CD14-positive monocyte (primary cell): ENCODE results near the gene BUB3. TPM values are rescaled to one million over a fixed set of nuclear protein-coding genes. Genes with fewer than 3 reads are reported as not detected.

Experiments used
- DNase-seq, 3 donors: peaks; one replicate each; pipeline ENCODE4 v3.0.0-alpha.2; 2011 to 2022
- H2AFZ ChIP-seq: 2 replicates; pipeline ENCODE4 v1.6.0; 2012; ENCODE audit warnings: mild to moderate bottlenecking, low read depth, low read length, inconsistent platforms; ENCODE audit not compliant: insufficient read depth, poor library complexity, severe bottlenecking
- H3K27ac ChIP-seq, 2 donors: 1 replicate in 1 of 2; 2 replicates in 1 of 2; pipeline ENCODE4 v1.5.1; 2012 to 2013; ENCODE audit warnings: low read length in 2 of 2, control low read depth in 1 of 2, inconsistent platforms in 1 of 2, low read depth in 1 of 2, mild to moderate bottlenecking in 1 of 2
- H3K27me3 ChIP-seq, 2 donors: one replicate each; pipeline versions ENCODE4 v1.6.0 to v1.6.1; 2011 to 2013; ENCODE audit warnings: low read length in 2 of 2; ENCODE audit not compliant: control insufficient read depth in 2 of 2, insufficient read depth in 2 of 2
- H3K36me3 ChIP-seq, 2 donors: replicated peaks in 1 of 2; 1 replicate in 1 of 2; 2 replicates in 1 of 2; pipeline versions ENCODE4 v1.5.1 to v1.6.1; 2012 to 2013; ENCODE audit warnings: low read length in 2 of 2, control low read depth in 1 of 2, inconsistent platforms in 1 of 2, mild to moderate bottlenecking in 1 of 2; ENCODE audit not compliant: insufficient read depth in 2 of 2, control insufficient read depth in 1 of 2
- H3K4me1 ChIP-seq, 2 donors: 1 replicate in 1 of 2; 2 replicates in 1 of 2; pipeline versions ENCODE4 v1.5.1 to v1.6.1; 2012 to 2013; ENCODE audit warnings: low read length in 2 of 2, control low read depth in 1 of 2, inconsistent platforms in 1 of 2, mild to moderate bottlenecking in 1 of 2, moderate library complexity in 1 of 2; ENCODE audit not compliant: insufficient read depth in 2 of 2, control insufficient read depth in 1 of 2
- H3K4me2 ChIP-seq: replicated peaks from 2 replicates; pipeline ENCODE3; 2012; ENCODE audit warnings: low read length, moderate library complexity, mild to moderate bottlenecking; ENCODE audit not compliant: poor library complexity, severe bottlenecking; ENCODE audit errors: extremely low read depth
- H3K4me3 ChIP-seq, 3 experiments: fragments of 200-600 bp in 1 of 3; sonication (generic) in 1 of 3; replicated peaks in 1 of 3; 1 replicate in 2 of 3; 2 replicates in 1 of 3; pipeline ENCODE4 v1.5.1; 2011 to 2013; ENCODE audit warnings: low read length in 3 of 3, mild to moderate bottlenecking in 3 of 3, control low read depth in 2 of 3, low read depth in 2 of 3, inconsistent platforms in 1 of 3, moderate library complexity in 1 of 3
- H3K79me2 ChIP-seq: 2 replicates; pipeline ENCODE4 v1.6.0; 2012; ENCODE audit warnings: mild to moderate bottlenecking, control low read depth, inconsistent platforms, low read length, moderate library complexity; ENCODE audit not compliant: insufficient read depth
- H3K9ac ChIP-seq: 2 replicates; pipeline ENCODE4 v1.6.0; 2017; ENCODE audit warnings: low read length, mild to moderate bottlenecking; ENCODE audit not compliant: insufficient read depth, poor library complexity, severe bottlenecking
- H3K9me3 ChIP-seq, 2 donors: replicated peaks in 1 of 2; 1 replicate in 1 of 2; 2 replicates in 1 of 2; pipeline versions ENCODE4 v1.5.1 to v1.6.1; 2012 to 2013; ENCODE audit warnings: low read length in 2 of 2, control low read depth in 1 of 2; ENCODE audit not compliant: control insufficient read depth in 1 of 2, insufficient read depth in 1 of 2
- H4K20me1 ChIP-seq: 2 replicates; pipeline ENCODE4 v1.6.0; 2012; ENCODE audit warnings: mild to moderate bottlenecking, low read length, control low read depth, moderate library complexity; ENCODE audit not compliant: insufficient read depth
- H3K27ac Mint-ChIP-seq, 7 donors: one replicate each; pipeline ENCODE4 v1.8.0; 2020; ENCODE audit warnings: mild to moderate bottlenecking in 7 of 7, mixed read lengths in 7 of 7, moderate library complexity in 6 of 7, inconsistent platforms in 2 of 7
- H3K27me3 Mint-ChIP-seq, 3 donors: one replicate each; pipeline ENCODE4 v1.8.0; 2021 to 2022; ENCODE audit warnings: low read depth in 3 of 3, mild to moderate bottlenecking in 3 of 3, mixed read lengths in 3 of 3, moderate library complexity in 3 of 3, inconsistent platforms in 1 of 3
- H3K36me3 Mint-ChIP-seq, 2 donors: one replicate each; pipeline ENCODE4 v1.8.0; 2020; ENCODE audit warnings: mixed read lengths in 2 of 2, inconsistent platforms in 1 of 2, mild to moderate bottlenecking in 1 of 2
- H3K4me1 Mint-ChIP-seq: one replicate; pipeline ENCODE4 v1.8.0; 2020; ENCODE audit warnings: mild to moderate bottlenecking, mixed read lengths
- H3K4me3 Mint-ChIP-seq, 2 donors: one replicate each; pipeline ENCODE4 v1.8.0; 2020; ENCODE audit warnings: mild to moderate bottlenecking in 2 of 2, mixed read lengths in 2 of 2, moderate library complexity in 1 of 2
- H3K9me3 Mint-ChIP-seq, 7 donors: one replicate each; pipeline ENCODE4 v1.8.0; 2020 to 2022; ENCODE audit warnings: mixed read lengths in 7 of 7, mild to moderate bottlenecking in 6 of 7, moderate library complexity in 6 of 7, inconsistent platforms in 2 of 7
- CTCF ChIP-seq: fragments of 200-600 bp; IDR thresholded peaks from one replicate; pipeline ENCODE4 v1.8.0; 2022; ENCODE audit warnings: antibody characterized with exemption, mild to moderate bottlenecking
- WGBS: methylation state at CpG from one replicate; pipeline ENCODE4 v1.1.5; 2013; ENCODE audit warnings: missing lambda C conversion rate; ENCODE audit not compliant: insufficient coverage; 5-methylcytosine and 5-hydroxymethylcytosine counted together
- intact Hi-C, 2 donors: fragments of 100-400 bp; cut with micrococcal nuclease; formaldehyde crosslinking; loops; one replicate each; pipeline versions ENCODE4 v1.15.0 to v1.15.1; 2023
- polyA plus RNA-seq, 3 donors: library from polyadenylated mRNA; depleted of rRNA in 1 of 3; unstranded in 2 of 3; stranded (reverse) in 1 of 3; fragments of 300-500 nt in 2 of 3; fragments of >200 nt in 1 of 3; fragmentation: Illumina TruSeq in 2 of 3; gene quantifications; 1 replicate in 2 of 3; 2 replicates in 1 of 3; pipeline ENCODE4 v1.2.3, GENCODE V29; 2012 to 2021

BUB3 gene
- polyA plus RNA-seq, 3 donors, result 61.2 to 96.4 (median 80.4) TPM

- H3K36me3 ChIP-seq, result no peaks in the 10 kb centered on the region
- no peak overlapping the region for H2AFZ ChIP-seq
- peaks cover 0 to 61% of the 10 kb centered on the region in 2 donors for H3K9me3 ChIP-seq
- H3K79me2 ChIP-seq, result no peaks in the 10 kb centered on the region
- H3K4me2 ChIP-seq, result no peak overlapping the region
- H3K4me3 ChIP-seq, result no peak overlapping the region
- no peak for DNase-seq
- H3K27me3 ChIP-seq, result peaks cover 95 to 100% of the 10 kb centered on the region in 2 donors
- H3K9me3 Mint-ChIP-seq, result peaks cover 0 to 28% (median 16%) of the 10 kb centered on the region in 7 donors
- intact Hi-C loops, result no loop called here
- H3K27me3 Mint-ChIP-seq, result peaks cover 94 to 100% (median 97%) of the 10 kb centered on the region in 3 donors
- TF ChIP-seq CTCF, result no peak
- H3K27ac ChIP-seq, result no peak overlapping the region
- no peaks in the 10 kb centered on the region for H4K20me1 ChIP-seq
- peak overlapping the region in 1 of 2 donors; percentile 77 for H3K4me3 Mint-ChIP-seq
- peaks cover 3 to 13% of the 10 kb centered on the region in 2 donors for H3K36me3 Mint-ChIP-seq
- H3K4me1 ChIP-seq, result peaks cover 9 to 22% of the 10 kb centered on the region in 2 donors
- H3K4me1 Mint-ChIP-seq, result peaks cover 36% of the 10 kb centered on the region
- 4% methylated on average over 4 of the region's 10 CpGs for WGBS
- no peak overlapping the region for H3K27ac Mint-ChIP-seq
- H3K9ac ChIP-seq, result no peak overlapping the region
These were observed 10.4 kb upstream of the BUB3 start for GRCh38 chr10:123143825-123144168.

GRCh38 chr10:123144697-123145541 lies 9.3 kb upstream of the BUB3 start:
- H3K27me3 Mint-ChIP-seq, result peaks cover 93 to 99% (median 96%) of the 10 kb centered on the region in 3 donors
- no peaks in the 10 kb centered on the region for H4K20me1 ChIP-seq
- no peaks in the 10 kb centered on the region for H3K36me3 ChIP-seq
- no peak overlapping the region for H3K27ac ChIP-seq
- H3K27ac Mint-ChIP-seq, result no peak overlapping the region
- peak overlapping the region in 1 of 2 donors; percentile 77 for H3K4me3 Mint-ChIP-seq
- no peak overlapping the region for H3K4me2 ChIP-seq
- H3K9me3 ChIP-seq, result peaks cover 0 to 66% of the 10 kb centered on the region in 2 donors
- peaks cover 92 to 100% of the 10 kb centered on the region in 2 donors for H3K27me3 ChIP-seq
- TF ChIP-seq CTCF, result no peak
- no peaks in the 10 kb centered on the region for H3K79me2 ChIP-seq
- peaks cover 16 to 25% of the 10 kb centered on the region in 2 donors for H3K4me1 ChIP-seq
- peaks cover 38% of the 10 kb centered on the region for H3K4me1 Mint-ChIP-seq
- DNase-seq, result no peak
- WGBS, result 5% methylated on average over 15 of the region's 29 CpGs
- peaks cover 3 to 16% of the 10 kb centered on the region in 2 donors for H3K36me3 Mint-ChIP-seq
- H3K9me3 Mint-ChIP-seq, result peaks cover 0 to 27% (median 18%) of the 10 kb centered on the region in 7 donors
- intact Hi-C loops, result no loop called here
- no peak overlapping the region for H3K9ac ChIP-seq
- no peak overlapping the region for H2AFZ ChIP-seq
- H3K4me3 ChIP-seq, result no peak overlapping the region
